Liver (tissue), 9 donors: ENCODE results near the gene APBB3. TPM values are rescaled to one million over a fixed set of nuclear protein-coding genes. Genes with fewer than 3 reads are reported as not detected.
A peak's percentile ranks its signal among the peaks of the same experiment; 100 is the strongest.

Source experiments
- DNase-seq: peaks from one replicate; pipeline ENCODE4 v3.0.0-alpha.2; 2017; ENCODE audit warnings: low spot score
- H3K27ac ChIP-seq, 2 donors: one replicate each; pipeline ENCODE4 v1.7.0; 2013; ENCODE audit warnings: inconsistent platforms in 2 of 2, low read length in 2 of 2, control low read depth in 1 of 2, low read depth in 1 of 2, mild to moderate bottlenecking in 1 of 2
- H3K27me3 ChIP-seq, 4 donors: one replicate each; pipeline versions ENCODE4 v1.6.1 to v1.7.0; 2013; ENCODE audit warnings: low read length in 3 of 4, inconsistent platforms in 1 of 4, mild to moderate bottlenecking in 1 of 4, moderate library complexity in 1 of 4; ENCODE audit not compliant: control insufficient read depth in 4 of 4, insufficient read depth in 4 of 4
- H3K36me3 ChIP-seq, 4 donors: one replicate each; pipeline versions ENCODE4 v1.6.1 to v1.7.0; 2013; ENCODE audit warnings: low read length in 3 of 4, mild to moderate bottlenecking in 3 of 4, low read depth in 1 of 4, moderate library complexity in 1 of 4; ENCODE audit not compliant: control insufficient read depth in 4 of 4, insufficient read depth in 3 of 4
- H3K4me1 ChIP-seq, 4 donors: one replicate each; pipeline versions ENCODE4 v1.6.1 to v1.7.0; 2013; ENCODE audit warnings: low read length in 3 of 4, mild to moderate bottlenecking in 3 of 4, moderate library complexity in 1 of 4; ENCODE audit not compliant: control insufficient read depth in 4 of 4, insufficient read depth in 4 of 4
- H3K4me3 ChIP-seq, 3 donors: one replicate each; pipeline versions ENCODE4 v1.6.1 to v1.7.0; 2013; ENCODE audit warnings: low read length in 3 of 3, control low read depth in 1 of 3, low read depth in 1 of 3, mild to moderate bottlenecking in 1 of 3
- H3K9ac ChIP-seq, 2 donors: one replicate each; pipeline ENCODE4 v1.7.0; 2013; ENCODE audit warnings: low read length in 2 of 2, mild to moderate bottlenecking in 2 of 2, moderate library complexity in 2 of 2, control low read depth in 1 of 2, low read depth in 1 of 2
- H3K9me3 ChIP-seq, 4 donors: one replicate each; pipeline versions ENCODE4 v1.6.1 to v1.7.0; 2013; ENCODE audit warnings: low read length in 3 of 4; ENCODE audit not compliant: control insufficient read depth in 4 of 4
- EGR1 ChIP-seq, 2 donors: IDR thresholded peaks; 2 replicates each; pipeline ENCODE4 v1.6.1; 2016 to 2018; ENCODE audit warnings: antibody characterized with exemption in 2 of 2, low read depth in 2 of 2
- FOXA1 ChIP-seq: IDR thresholded peaks from 2 replicates; pipeline ENCODE4 v1.6.1; 2016; ENCODE audit warnings: antibody characterized with exemption
- FOXA2 ChIP-seq: IDR thresholded peaks from 2 replicates; pipeline ENCODE4 v1.6.1; 2016; ENCODE audit warnings: antibody characterized with exemption
- GABPA ChIP-seq, 2 donors: IDR thresholded peaks in 1 of 2; conservative IDR thresholded peaks in 1 of 2; 2 replicates each; pipeline ENCODE4 v1.6.1; 2016; ENCODE audit warnings: antibody characterized with exemption in 2 of 2, mild to moderate bottlenecking in 1 of 2, moderate library complexity in 1 of 2
- HNF4A ChIP-seq, 2 donors: conservative IDR thresholded peaks; 2 replicates each; pipeline ENCODE4 v1.6.1; 2016; ENCODE audit warnings: antibody characterized with exemption in 2 of 2, mild to moderate bottlenecking in 2 of 2
- HNF4G ChIP-seq: IDR thresholded peaks from 2 replicates; pipeline ENCODE4 v1.6.1; 2016; ENCODE audit warnings: antibody characterized with exemption
- JUND ChIP-seq, 2 donors: IDR thresholded peaks; 2 replicates each; pipeline ENCODE4 v1.6.1; 2016; ENCODE audit warnings: antibody characterized with exemption in 2 of 2
- NR2F2 ChIP-seq: IDR thresholded peaks from 2 replicates; pipeline ENCODE4 v1.6.1; 2016; ENCODE audit warnings: antibody characterized with exemption
- RAD21 ChIP-seq, 2 donors: IDR thresholded peaks; 2 replicates each; pipeline ENCODE4 v1.6.1; 2016; ENCODE audit warnings: antibody characterized with exemption in 2 of 2, mild to moderate bottlenecking in 2 of 2
- RXRA ChIP-seq, 2 donors: IDR thresholded peaks; 2 replicates each; pipeline ENCODE4 v1.6.1; 2017 to 2018; ENCODE audit warnings: antibody characterized with exemption in 2 of 2, mild to moderate bottlenecking in 1 of 2
- SP1 ChIP-seq: IDR thresholded peaks from 2 replicates; pipeline ENCODE4 v1.6.1; 2018; ENCODE audit warnings: antibody characterized with exemption, mild to moderate bottlenecking
- TAF1 ChIP-seq: conservative IDR thresholded peaks from 2 replicates; pipeline ENCODE4 v1.6.1; 2016; ENCODE audit warnings: antibody characterized with exemption, mild to moderate bottlenecking
- YY1 ChIP-seq: IDR thresholded peaks from 2 replicates; pipeline ENCODE4 v1.6.1; 2016; ENCODE audit warnings: antibody characterized with exemption, mild to moderate bottlenecking
- WGBS: extraction: QIAGEN DNeasy Blood & Tissue Kit; methylation state at CpG from one replicate; pipeline ENCODE4 v1.1.7; 2013; 5-methylcytosine and 5-hydroxymethylcytosine counted together
- polyA plus RNA-seq, 2 donors: library from polyadenylated mRNA; stranded (reverse) in 1 of 2; unstranded in 1 of 2; fragments of 200-250 nt in 1 of 2; fragments of >200 nt in 1 of 2; fragmentation: Nextera tagmentation in 1 of 2; extraction: Ambion mirVana in 1 of 2; gene quantifications; one replicate each; pipeline versions ENCODE4 v1.2.1 to v1.2.3, GENCODE V29; 2013 to 2015
- total RNA-seq, 2 donors: library from RNA; depleted of rRNA; stranded (reverse); fragments of >200 nt; gene quantifications; one replicate each; pipeline ENCODE4 v1.2.3, GENCODE V29; 2014
- TF ChIP-seq, protein P1 (sequence below): IDR thresholded peaks from 2 replicates; pipeline ENCODE4 v1.6.1; 2016; ENCODE audit warnings: antibody characterized with exemption
- TF ChIP-seq, protein P2 (sequence below): IDR thresholded peaks from 2 replicates; pipeline ENCODE4 v1.6.1; 2016; ENCODE audit warnings: antibody characterized with exemption, mild to moderate bottlenecking
- TF ChIP-seq, protein P3 (sequence below): IDR thresholded peaks from 2 replicates; pipeline ENCODE4 v1.6.1; 2016; ENCODE audit warnings: antibody characterized with exemption
- TF ChIP-seq, protein P4 (sequence below): fragments of 150-350 bp; IDR thresholded peaks from 2 replicates; pipeline ENCODE4 v1.5.1; 2017; ENCODE audit warnings: improper control_type of control experiment, low read depth, low read length; ENCODE audit not compliant: missing input control
- TF ChIP-seq, protein P5 (sequence below): IDR thresholded peaks from 2 replicates; pipeline ENCODE4 v1.6.1; 2016; ENCODE audit warnings: antibody characterized with exemption
- donor health status: healthy.
- donor health status: healthy.
- donor health status: healthy.
- donor health status: healthy.
- donor health status: healthy.

Gene APBB3
- total and polyA plus RNA-seq, 4 donors: 4.6 to 40.5 (median 19.6) TPM

DNA sequence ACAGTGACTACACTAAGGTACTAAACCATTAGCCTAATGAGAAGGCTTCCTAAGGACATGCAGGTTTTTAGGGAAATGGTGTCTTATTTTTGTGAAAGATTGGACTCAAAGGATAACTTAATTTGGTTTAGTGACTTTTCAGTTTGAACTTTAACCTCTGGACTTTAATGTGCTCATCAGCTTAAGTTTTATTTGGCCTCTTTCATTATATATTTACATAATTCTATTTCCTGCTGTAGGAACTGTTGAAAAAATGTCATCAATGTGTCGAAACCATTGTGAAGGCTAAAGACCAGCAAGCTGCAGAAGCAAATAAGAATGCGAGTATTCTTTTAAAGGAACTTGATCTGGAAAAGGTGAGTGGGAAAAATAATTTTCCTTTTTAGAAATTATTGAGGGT, 51.3 kb downstream of the APBB3 start:
- Histone ChIP-seq H3K9me3 (no peaks in the 10 kb centered on the region), H3K27me3 (no peaks in the 10 kb centered on the region), H3K4me1 (peaks cover 0 to 7% (median 5%) of the 10 kb centered on the region in 4 donors), H3K9ac (no peak overlapping the region), H3K27ac (no peak overlapping the region), H3K36me3 (peaks cover 12 to 38% (median 28%) of the 10 kb centered on the region in 4 donors), H3K4me3 (no peak overlapping the region)
- 38% methylated on average over 2 of the region's 2 CpGs for WGBS
- no peak for DNase-seq
- TF ChIP-seq RAD21 (IDR thresholded peaks at IDR 0.05): no peak
- TF ChIP-seq JUND (IDR thresholded peaks at IDR 0.05): peak in 1 of 2 donors; percentile 21
- TF ChIP-seq, protein P1, sequence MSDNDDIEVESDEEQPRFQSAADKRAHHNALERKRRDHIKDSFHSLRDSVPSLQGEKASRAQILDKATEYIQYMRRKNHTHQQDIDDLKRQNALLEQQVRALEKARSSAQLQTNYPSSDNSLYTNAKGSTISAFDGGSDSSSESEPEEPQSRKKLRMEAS: peak; percentile 33
- TF ChIP-seq, protein P2, sequence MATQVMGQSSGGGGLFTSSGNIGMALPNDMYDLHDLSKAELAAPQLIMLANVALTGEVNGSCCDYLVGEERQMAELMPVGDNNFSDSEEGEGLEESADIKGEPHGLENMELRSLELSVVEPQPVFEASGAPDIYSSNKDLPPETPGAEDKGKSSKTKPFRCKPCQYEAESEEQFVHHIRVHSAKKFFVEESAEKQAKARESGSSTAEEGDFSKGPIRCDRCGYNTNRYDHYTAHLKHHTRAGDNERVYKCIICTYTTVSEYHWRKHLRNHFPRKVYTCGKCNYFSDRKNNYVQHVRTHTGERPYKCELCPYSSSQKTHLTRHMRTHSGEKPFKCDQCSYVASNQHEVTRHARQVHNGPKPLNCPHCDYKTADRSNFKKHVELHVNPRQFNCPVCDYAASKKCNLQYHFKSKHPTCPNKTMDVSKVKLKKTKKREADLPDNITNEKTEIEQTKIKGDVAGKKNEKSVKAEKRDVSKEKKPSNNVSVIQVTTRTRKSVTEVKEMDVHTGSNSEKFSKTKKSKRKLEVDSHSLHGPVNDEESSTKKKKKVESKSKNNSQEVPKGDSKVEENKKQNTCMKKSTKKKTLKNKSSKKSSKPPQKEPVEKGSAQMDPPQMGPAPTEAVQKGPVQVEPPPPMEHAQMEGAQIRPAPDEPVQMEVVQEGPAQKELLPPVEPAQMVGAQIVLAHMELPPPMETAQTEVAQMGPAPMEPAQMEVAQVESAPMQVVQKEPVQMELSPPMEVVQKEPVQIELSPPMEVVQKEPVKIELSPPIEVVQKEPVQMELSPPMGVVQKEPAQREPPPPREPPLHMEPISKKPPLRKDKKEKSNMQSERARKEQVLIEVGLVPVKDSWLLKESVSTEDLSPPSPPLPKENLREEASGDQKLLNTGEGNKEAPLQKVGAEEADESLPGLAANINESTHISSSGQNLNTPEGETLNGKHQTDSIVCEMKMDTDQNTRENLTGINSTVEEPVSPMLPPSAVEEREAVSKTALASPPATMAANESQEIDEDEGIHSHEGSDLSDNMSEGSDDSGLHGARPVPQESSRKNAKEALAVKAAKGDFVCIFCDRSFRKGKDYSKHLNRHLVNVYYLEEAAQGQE: no peak
- no peak for TF ChIP-seq FOXA2
- peak in 1 of 2 donors; percentile 47 for TF ChIP-seq RXRA (IDR thresholded peaks at IDR 0.05)
- TF ChIP-seq YY1: no peak
- TF ChIP-seq HNF4A (conservative IDR thresholded peaks at IDR 0.05): peak; percentile 71 to 72
- TF ChIP-seq HNF4G: no peak
- no peak for TF ChIP-seq FOXA1
- TF ChIP-seq TAF1: no peak
- TF ChIP-seq, protein P3, sequence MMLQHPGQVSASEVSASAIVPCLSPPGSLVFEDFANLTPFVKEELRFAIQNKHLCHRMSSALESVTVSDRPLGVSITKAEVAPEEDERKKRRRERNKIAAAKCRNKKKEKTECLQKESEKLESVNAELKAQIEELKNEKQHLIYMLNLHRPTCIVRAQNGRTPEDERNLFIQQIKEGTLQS: no peak
- TF ChIP-seq, protein P4, sequence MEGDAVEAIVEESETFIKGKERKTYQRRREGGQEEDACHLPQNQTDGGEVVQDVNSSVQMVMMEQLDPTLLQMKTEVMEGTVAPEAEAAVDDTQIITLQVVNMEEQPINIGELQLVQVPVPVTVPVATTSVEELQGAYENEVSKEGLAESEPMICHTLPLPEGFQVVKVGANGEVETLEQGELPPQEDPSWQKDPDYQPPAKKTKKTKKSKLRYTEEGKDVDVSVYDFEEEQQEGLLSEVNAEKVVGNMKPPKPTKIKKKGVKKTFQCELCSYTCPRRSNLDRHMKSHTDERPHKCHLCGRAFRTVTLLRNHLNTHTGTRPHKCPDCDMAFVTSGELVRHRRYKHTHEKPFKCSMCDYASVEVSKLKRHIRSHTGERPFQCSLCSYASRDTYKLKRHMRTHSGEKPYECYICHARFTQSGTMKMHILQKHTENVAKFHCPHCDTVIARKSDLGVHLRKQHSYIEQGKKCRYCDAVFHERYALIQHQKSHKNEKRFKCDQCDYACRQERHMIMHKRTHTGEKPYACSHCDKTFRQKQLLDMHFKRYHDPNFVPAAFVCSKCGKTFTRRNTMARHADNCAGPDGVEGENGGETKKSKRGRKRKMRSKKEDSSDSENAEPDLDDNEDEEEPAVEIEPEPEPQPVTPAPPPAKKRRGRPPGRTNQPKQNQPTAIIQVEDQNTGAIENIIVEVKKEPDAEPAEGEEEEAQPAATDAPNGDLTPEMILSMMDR: no peak
- no peak for TF ChIP-seq EGR1 (IDR thresholded peaks at IDR 0.05; ENCODE audit: low read depth in 2 of 2)
- TF ChIP-seq, protein P5, sequence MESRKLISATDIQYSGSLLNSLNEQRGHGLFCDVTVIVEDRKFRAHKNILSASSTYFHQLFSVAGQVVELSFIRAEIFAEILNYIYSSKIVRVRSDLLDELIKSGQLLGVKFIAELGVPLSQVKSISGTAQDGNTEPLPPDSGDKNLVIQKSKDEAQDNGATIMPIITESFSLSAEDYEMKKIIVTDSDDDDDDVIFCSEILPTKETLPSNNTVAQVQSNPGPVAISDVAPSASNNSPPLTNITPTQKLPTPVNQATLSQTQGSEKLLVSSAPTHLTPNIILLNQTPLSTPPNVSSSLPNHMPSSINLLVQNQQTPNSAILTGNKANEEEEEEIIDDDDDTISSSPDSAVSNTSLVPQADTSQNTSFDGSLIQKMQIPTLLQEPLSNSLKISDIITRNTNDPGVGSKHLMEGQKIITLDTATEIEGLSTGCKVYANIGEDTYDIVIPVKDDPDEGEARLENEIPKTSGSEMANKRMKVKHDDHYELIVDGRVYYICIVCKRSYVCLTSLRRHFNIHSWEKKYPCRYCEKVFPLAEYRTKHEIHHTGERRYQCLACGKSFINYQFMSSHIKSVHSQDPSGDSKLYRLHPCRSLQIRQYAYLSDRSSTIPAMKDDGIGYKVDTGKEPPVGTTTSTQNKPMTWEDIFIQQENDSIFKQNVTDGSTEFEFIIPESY: no peak
- no peak for TF ChIP-seq SP1
- TF ChIP-seq NR2F2: peak; percentile 23
- peak in 1 of 2 donors; percentile 53 for TF ChIP-seq GABPA (IDR thresholded peaks at IDR 0.05 in 1 of 2, conservative IDR thresholded peaks at IDR 0.05 in 1 of 2)
